Fibroblast of skin of back (primary cell): Measurements from ENCODE around the gene C12orf43.

Source experiments
- DNase-seq: peaks from one replicate; pipeline ENCODE4 v3.0.0-alpha.2; 2013

The C12orf43 gene

DNA sequence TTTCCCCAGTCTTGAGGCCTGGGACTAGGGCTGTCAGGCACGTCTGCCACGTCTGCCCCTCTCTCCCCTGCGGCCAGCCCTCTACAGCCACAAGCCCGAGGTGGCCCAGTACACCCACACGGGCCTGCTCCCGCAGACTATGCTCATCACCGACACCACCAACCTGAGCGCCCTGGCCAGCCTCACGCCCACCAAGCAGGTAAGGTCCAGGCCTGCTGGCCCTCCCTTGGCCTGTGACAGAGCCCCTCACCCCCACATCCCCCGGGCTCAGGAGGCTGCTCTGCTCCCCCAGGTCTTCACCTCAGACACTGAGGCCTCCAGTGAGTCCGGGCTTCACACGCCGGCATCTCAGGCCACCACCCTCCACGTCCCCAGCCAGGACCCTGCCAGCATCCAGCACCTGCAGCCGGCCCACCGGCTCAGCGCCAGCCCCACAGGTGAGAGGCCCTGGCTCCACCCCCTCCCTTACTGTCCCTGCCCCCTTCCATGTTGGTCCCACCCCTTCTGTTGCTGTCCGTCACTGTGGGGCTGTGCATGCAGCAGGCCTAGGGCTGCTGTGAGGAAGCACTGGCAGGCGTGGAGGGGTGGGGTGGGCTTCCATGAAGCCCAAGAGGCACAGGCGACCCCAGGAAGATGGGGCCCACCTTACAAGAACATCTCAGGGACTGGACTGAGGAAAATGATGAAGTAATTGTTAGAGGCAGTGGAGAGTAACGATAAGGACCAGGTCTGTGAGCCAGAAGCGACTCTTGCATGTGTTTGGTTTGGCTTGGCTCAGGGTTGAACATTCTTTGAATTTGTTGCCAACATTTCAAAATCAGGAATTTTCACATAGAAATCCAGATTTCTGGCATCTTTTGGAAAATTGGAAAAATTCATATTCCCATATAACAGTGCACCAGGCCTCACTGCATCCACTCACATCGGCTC lies 16.8 kb downstream of the C12orf43 start:
- peak; percentile 6 for DNase-seq

DNA sequence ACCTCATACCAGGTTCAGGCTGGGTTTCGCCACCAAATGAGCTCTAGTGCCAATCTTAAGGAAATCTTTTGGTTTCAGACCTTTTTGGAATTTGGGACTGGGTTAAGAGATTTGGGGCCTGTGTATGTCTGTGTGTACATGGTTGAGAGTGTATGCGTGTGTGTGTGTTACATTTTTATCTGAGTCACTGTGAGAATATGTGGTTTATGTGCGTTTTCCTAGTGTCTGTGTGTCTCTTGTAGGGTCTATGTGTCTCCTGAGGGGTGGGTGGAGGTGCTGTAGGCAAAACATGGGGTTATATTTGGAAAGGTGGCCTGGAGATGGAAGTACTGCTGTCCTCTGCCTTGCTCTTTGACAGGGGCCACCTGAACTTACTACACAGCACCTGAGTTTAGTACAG lies 17.9 kb downstream of the C12orf43 start:
- no peak for DNase-seq

DNA sequence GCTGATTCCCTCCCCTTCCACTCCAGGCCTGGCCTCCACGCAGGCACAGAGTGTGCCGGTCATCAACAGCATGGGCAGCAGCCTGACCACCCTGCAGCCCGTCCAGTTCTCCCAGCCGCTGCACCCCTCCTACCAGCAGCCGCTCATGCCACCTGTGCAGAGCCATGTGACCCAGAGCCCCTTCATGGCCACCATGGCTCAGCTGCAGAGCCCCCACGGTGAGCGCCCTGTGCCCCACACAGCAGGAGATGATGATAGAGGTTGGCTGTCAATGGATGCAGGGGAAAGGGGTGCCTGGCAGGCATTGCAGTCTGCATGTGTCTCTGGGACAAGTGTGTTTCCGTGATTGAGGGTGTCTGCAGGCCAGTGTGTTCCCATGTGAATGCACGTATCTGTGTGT lies 18.8 kb downstream of the C12orf43 start:
- DNase-seq: no peak

DNA sequence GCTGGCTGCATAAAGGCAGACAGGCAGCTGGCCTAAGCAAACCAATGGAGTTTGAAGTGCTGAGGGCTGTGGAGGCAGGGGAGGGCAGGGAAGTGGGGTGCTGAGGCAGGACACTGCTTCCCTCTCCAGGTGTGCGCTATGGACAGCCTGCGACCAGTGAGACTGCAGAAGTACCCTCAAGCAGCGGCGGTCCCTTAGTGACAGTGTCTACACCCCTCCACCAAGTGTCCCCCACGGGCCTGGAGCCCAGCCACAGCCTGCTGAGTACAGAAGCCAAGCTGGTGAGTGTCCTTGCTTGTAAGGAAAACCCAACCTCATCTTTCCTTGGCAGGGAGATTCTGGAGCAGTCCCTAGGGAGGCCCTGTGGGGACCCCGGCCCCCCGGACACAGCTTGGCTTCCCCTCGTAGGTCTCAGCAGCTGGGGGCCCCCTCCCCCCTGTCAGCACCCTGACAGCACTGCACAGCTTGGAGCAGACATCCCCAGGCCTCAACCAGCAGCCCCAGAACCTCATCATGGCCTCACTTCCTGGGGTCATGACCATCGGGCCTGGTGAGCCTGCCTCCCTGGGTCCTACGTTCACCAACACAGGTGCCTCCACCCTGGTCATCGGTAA lies 20.0 kb downstream of the C12orf43 start:
- no peak for DNase-seq

DNA sequence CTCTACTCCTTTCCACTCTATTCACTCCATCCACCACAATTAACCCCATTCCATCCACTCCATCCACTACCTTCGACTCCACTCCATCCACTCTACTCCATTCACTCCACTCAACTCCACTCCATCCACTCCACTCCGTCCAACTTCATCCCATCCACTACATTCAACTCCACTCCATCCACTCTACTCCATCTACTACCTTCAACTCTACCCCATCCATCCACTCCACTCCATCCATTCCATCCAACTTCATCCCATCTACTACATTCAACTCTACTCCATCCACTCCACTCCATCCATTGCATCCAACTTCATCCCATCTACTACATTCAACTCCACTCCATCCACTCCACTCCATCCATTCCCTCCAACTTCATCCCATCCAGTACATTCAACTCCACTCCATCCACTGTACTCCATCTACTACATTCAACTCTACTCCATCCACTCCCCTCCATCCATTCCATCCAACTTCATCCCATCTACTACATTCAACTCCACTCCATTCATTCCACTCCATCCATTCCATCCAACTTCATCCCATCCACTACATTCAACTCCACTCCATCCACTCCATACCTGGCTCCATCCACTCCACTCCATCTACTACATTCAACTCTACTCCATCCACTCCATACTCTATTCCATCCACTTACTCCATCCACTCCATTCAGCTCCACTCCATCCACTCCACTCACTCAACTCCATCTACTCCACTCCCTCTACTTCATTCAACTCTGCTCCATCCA lies 21.5 kb downstream of the C12orf43 start:
- DNase-seq: peak; percentile 9

DNA sequence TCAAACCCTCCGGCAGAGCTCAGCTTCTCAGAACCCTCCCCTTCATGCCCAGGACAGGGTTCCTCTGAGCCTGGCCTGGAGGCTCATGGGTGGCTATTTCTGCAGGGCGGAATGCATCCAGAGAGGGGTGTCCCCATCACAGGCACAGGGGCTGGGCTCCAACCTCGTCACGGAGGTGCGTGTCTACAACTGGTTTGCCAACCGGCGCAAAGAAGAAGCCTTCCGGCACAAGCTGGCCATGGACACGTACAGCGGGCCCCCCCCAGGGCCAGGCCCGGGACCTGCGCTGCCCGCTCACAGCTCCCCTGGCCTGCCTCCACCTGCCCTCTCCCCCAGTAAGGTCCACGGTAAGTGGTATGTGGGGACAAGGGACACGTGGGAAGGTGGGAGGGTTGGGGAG lies 22.2 kb downstream of the C12orf43 start:
- no peak for DNase-seq

DNA sequence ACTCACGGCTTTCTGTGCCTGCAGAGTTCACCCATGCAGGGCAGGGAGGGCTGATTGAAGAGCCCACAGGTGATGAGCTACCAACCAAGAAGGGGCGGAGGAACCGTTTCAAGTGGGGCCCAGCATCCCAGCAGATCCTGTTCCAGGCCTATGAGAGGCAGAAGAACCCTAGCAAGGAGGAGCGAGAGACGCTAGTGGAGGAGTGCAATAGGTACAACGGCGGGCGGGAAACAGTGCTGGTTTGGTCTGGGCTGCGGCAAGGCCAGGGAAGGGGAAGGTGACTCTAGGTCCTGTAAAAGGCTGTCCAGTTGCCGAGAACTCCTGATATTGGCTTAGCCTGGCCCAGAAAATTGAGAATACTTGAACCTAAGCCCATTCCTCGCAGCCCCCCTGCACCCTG lies 22.8 kb downstream of the C12orf43 start:
- no peak for DNase-seq

DNA sequence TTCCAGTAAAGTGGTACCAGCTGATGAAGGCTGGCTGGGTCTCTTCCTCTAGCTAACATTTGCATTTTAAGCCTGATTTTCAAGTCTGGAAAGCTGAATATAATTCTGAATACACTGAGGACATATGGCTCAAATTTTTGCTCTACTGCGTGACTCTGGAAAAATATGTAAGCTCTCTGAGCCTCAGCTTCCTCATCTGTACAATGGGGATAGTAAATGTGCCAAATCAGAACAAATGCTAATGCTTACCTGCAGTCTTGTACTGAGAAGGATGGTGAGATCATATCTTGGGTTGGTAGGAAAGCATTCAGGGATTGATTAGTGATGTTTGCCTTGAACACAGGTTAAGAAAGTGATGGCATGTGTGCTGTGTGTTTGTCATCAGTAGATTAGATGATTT lies 23.3 kb downstream of the C12orf43 start:
- no peak for DNase-seq

DNA sequence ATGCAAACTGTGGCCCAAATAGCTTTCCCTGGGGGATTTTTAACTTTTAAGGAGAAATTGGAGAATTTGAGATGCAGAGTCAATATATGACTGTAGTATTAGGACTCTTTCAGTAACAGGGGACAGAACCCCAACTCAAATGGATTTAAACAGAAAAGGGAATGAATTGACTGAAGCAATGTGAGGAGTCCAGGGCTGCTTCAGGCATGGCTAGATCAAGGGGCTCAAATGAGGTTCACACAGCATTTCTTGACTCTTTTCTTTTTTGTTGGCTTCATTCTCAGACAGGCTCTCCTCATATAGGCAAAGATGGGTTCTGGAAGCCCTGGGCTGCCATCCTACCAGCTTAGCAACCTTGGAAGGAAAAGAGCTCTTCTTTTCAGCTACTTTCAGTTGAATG lies 24.3 kb downstream of the C12orf43 start:
- DNase-seq: no peak

DNA sequence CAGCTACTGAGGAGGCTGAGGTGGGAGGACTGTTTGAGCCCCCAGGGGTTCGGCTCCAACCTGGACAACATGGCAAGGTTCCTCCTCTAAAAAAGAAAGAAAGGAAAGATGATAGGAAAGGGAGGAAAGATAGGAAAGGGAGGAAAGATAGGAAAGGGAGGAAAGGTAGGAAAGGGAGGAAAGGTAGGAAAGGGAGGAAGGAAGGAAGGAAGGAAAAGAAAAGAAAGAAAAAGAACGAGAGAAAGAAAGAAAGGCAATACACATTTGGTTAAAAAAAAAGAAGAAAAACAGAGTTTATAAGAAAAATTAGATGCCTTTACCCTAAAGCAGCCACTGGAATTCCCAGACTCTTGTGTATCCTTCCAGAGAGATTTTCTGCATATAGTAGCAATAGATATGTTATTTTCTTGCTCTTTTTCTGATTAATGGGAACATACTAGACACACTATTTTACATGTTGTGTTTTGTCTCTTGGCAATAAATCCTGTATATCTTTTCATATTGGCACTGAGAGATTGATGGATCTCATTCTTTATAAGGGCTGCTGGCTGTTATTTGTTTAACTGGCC lies 25.7 kb downstream of the C12orf43 start:
- DNase-seq: no peak

DNA sequence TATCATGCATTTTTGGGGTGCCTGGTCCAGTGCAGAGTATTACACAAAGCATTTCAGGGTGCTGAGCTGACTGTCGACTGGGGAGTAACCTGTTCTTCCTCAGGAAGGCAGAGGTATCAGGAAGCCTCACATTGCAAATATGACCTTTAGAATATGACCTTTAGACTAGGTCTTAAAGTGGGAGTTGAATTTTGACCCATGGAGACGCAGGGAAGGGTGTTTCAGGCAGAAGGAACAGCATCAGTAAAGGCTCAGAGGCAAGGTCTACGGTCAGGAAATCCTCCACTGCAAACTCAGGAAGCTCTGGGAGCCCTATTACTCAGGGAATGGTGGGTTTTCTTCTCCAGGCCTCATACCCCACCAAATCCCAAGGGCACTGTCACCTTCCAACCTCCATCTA lies 26.6 kb downstream of the C12orf43 start:
- DNase-seq: no peak

DNA sequence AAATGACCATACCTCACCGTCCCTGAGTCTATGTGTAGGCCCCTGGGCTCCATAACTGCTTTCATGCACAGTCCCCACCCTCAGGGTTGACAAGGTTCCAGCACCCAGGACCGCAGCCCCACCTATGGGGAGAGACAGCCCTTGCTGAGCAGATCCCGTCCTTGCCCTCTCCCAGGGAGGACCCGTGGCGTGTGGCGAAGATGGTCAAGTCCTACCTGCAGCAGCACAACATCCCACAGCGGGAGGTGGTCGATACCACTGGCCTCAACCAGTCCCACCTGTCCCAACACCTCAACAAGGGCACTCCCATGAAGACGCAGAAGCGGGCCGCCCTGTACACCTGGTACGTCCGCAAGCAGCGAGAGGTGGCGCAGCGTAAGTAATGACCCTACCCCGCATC lies 27.6 kb downstream of the C12orf43 start:
- DNase-seq: no peak

DNA sequence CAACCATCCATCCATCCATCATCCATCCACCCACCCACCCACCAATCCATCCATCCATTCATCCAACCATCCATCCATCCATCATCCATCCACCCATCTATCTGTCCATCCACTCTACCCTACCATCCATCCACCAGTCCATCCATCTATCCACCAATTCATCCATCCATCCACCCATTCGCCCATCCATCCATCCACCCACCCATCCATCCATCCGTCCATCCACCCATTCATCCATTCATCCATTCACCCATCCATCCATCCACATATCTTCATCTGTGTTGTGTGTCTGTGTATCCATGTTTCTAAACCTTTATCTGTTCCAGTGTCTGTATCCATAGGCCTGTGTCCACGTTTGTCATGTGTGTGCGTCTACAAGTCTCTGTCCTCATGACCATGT lies 28.1 kb downstream of the C12orf43 start:
- DNase-seq: no peak

DNA sequence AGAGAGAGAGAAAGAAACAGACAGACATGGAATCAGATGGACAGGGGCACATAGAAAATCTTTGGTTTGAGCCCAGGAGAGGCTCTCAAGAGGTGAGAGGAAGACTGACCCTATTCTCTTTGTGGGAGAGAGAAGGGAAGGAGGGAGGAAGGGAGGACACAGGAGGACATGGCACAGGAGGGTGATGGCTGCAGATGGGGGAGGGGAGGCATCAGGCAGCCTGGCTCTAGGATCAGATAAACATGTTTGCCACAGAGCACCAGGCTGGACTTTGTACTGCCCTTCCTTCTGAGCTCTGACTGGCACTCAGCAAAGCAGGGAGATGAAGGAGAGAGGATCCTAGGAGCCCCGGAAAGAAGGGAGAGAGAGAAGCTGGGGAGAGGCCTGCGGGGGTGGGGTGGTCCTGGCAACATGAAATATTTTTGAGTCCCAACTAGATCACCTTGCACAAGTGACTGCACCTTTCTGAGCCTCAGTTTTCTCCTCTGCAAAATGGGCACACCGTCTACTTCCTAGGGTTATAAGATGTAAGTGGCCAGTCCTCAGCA lies 31.9 kb downstream of the C12orf43 start:
- no peak for DNase-seq

DNA sequence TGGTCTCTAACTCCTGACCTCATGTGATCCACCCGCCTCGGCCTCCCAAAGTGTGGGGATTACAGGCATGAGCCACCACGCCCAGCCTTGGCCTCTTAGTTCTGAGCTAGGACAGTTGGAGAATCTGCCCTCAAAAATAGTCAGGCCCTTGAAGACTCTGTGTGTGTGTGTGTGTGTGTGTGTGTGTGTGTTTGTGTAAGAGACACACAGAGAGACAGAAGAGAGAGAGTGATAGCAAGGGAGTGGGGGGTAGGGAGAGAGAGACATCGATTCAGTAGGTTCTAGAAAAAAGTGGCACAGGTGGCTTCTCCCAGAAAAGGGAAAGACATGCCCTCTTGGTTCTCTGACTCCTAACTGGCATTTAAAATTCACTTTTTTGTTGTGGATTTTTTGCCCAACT lies 32.5 kb downstream of the C12orf43 start:
- DNase-seq: no peak

DNA sequence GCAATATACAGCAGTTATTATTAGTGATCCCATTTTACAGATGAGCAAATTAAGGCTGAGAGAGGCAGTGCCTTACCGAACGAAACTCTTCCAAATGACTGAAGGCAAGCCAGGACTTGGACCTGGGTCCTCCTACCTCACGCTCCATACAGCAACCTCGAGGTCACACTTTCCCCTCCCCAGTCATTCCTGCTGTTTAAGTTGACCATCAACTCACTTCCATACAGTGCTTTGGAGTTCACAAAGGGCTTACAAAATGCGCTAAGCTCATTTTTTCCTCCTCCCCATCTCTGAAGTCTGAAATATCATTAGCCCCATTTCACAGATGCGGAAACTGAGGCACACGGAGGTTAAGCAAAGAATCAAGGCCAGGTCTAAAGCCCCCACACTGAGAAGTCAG lies 33.6 kb downstream of the C12orf43 start:
- no peak for DNase-seq

DNA sequence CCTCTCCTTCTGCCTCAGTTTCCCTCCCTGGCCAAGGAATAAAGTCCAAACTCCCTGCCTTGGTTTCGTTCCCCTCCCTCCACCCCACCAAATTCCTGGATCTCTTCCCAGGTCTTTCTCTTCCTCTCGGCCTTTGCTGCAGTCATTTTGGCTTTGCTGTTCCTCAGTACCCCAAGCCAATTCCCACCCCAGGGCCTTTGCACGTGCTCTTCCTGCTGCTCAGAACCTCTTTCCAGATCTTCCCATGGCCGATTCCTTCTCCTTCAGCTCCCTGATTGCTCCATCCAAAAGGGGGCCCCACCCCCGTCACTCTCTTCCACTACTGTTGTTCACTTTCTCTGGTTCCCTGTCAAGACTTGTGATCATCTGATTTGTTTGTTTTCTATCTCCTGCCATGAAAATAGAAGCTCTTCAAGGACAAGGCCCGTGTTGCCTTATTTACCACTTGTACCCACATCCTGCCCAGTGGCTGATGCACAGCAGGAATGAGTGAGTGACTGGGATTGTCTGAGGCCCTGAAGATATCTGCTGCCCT lies 34.8 kb downstream of the C12orf43 start:
- no peak for DNase-seq

DNA sequence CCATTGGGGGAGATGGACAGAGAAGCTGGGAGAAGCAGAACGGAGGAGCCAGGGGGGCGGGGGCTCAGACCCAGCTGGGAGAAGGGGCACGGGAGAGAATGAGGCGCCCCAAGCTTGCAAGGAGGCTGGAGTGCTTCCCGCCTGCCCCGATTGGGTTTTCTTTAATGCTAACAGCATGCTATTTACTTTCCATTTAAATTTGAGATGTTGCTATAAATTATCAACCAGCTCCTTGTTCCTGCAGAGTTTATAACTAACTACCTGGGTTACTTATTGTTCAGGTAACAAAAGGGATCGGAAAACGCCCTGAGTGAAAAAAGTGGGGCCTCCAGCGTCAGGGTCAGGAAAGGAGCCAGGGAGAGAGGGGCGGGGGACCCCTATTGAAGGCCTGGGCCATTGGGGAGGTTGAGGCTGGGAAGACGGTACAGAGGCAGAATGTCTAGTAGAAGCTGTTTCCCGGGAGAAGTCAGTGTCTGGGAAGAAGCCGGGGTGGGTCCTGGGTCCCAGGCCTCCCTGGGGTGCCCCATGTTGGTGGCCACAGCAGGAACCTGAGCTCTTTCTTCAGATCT lies 35.4 kb downstream of the C12orf43 start:
- no peak for DNase-seq

DNA sequence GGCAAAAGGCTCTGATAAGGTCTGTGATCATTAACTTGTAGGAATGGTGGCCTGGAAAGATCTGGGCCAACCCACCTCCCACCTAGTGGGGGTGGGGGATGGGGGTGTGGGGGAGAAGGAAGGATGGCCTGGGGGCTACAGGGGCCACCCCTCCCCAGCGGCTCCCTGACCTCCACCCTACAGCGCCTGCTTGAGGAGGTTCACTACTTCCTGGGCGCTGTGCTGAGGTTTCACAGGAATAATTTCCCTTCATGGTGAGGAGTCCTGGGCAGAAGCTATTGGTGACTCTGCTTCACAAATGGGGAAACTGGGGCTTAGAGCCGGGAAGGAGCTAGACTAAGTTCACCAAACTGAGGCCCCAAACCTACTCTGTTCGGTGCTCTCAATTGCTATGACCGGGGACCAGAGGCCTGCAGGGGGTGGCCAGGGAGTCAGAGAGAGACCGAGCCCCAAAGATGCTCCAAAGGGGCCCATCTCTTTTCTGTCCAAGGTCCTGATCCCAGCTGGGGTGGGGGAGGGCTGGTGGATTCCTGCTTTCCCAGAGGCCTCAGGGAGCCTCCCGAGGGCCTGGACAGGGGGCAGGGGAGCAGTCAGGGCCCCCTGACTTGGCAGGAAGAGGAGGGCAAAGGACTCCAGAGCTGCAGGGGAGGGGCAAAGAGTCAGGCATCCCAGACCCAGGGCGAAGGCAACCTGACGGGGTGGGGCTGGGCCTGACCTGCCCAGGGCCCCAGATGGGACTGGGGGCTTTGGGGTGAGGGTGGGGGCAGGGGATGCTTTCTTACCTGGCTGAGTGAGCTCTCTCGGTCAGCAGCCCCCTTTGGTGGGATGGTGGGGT lies 36.2 kb downstream of the C12orf43 start:
- DNase-seq: no peak

DNA sequence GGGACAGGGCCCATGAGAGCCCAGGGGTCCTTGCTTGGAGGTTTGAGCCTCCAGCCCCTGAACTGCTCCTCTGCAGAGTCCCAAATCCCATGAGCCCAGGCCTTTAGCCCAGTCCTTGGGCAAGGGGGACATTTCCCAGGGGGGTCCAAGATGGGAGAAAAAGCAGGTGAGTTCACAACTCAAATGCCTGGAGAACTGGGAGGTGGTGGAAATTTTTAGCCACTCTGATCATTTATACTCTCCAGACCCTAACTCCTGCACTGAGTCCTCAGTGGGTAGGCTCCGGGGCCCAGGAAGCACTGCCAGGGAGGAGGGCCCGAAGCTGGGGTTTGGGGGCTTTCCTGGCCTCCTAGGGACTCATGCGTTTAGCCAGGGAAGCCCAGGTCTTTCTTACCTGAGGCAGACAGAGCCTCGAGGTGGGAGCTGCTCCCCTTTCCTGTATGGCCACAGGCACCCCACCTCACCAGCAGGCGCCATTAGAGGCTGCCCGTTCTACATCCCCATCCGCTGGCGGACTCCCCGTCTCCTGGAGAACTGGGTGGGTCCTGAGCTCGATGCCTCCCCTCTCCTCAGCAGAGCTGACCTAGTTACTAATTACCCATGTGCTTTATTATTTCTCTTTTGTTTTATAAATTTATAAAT lies 36.9 kb downstream of the C12orf43 start:
- DNase-seq: no peak
